ENCODE results near the gene SMAD6. TPM values are rescaled to one million over a fixed set of nuclear protein-coding genes. Genes with fewer than 3 reads are reported as not detected.
"Not testable (repeated sequence)": the region's sequence is repeated elsewhere in the genome, so short reads cannot be mapped to it uniquely, and the experiment has no call there.

The SMAD6 gene
- total and polyA plus RNA-seq, 12 donors: 1.9 to 31.9 (median 7.4) TPM

DNA sequence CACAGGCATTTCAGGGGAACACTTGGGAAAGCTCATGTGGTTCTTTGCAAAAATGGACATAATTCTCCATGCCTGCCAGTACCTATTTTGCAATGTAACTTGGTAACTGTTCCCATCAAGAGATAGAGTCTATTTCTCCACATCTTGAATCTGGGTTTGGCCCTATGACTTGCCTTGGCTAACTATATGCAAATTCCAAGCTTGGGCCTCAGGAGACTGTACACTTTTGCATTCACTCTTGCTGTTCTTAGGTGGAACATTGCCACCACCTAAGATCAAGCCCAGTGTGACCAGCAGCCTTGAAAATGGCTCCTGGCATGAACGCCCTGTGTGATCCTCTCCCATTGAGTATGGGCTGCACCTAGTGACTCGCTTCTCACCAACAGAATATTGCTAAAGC lies 19.8 kb upstream of the SMAD6 start:
- WGBS, 4 donors: 79 to 92% (median 88%) methylated on average over 2 of the region's 2 CpGs

DNA sequence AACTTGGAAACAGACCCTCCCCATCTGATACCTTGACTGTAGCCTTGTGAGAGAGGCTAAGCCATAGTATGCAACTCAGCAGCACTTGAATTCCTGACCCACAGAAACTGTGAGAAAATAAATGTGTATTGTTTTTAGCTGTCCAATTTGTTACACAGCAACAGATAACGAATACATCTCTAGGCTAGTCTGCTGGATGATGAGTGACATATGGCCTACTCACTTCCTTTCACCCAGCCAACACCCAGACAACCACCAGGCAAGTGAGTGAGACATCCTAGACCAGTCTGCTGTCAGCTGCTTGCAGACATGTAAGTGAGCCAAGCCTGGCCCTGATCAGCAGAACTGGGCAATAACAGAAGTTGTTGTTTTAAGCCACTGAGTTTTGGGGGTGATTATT lies 19.2 kb upstream of the SMAD6 start:
- DNase-seq: no peak
- Histone ChIP-seq H3K27me3 (no peaks in the 10 kb centered on the region), H3K9me3 (replicated peaks in 1 of 3) (no peaks in the 10 kb centered on the region), H3K4me3 (no peak overlapping the region), H3K36me3 (replicated peaks in 1 of 2) (no peaks in the 10 kb centered on the region), H3K27ac (no peak overlapping the region), H3K4me1 (replicated peaks in 1 of 2) (no peaks in the 10 kb centered on the region)
- intact Hi-C loops (cut with DNase I): no loop called here
- WGBS, 4 donors: 83 to 100% (median 95%) methylated on average over 1 of the region's 1 CpG; no CpG with 5 or more reads in 1 of the 4 donors
- TF ChIP-seq POLR2A (IDR thresholded peaks at IDR 0.05): no peak
- TF ChIP-seq, protein P1, sequence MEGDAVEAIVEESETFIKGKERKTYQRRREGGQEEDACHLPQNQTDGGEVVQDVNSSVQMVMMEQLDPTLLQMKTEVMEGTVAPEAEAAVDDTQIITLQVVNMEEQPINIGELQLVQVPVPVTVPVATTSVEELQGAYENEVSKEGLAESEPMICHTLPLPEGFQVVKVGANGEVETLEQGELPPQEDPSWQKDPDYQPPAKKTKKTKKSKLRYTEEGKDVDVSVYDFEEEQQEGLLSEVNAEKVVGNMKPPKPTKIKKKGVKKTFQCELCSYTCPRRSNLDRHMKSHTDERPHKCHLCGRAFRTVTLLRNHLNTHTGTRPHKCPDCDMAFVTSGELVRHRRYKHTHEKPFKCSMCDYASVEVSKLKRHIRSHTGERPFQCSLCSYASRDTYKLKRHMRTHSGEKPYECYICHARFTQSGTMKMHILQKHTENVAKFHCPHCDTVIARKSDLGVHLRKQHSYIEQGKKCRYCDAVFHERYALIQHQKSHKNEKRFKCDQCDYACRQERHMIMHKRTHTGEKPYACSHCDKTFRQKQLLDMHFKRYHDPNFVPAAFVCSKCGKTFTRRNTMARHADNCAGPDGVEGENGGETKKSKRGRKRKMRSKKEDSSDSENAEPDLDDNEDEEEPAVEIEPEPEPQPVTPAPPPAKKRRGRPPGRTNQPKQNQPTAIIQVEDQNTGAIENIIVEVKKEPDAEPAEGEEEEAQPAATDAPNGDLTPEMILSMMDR (IDR thresholded peaks at IDR 0.05): no peak

More for the DNA sequence above, 19.8 kb upstream of the SMAD6 start:
- Histone ChIP-seq H3K27ac (no peak overlapping the region), H3K4me1 (replicated peaks in 1 of 2) (no peaks in the 10 kb centered on the region), H3K4me3 (no peak overlapping the region), H3K27me3 (no peaks in the 10 kb centered on the region), H3K9me3 (replicated peaks in 1 of 3) (no peaks in the 10 kb centered on the region), H3K36me3 (replicated peaks in 1 of 2) (no peaks in the 10 kb centered on the region)
- DNase-seq: no peak
- intact Hi-C loops (cut with DNase I): no loop called here
- TF ChIP-seq, protein P1 (IDR thresholded peaks at IDR 0.05): no peak
- no peak for TF ChIP-seq POLR2A (IDR thresholded peaks at IDR 0.05)

GRCh38 chr15:66684136-66684681 lies 17.8 kb upstream of the SMAD6 start:
- TF ChIP-seq, protein P1 (IDR thresholded peaks at IDR 0.05): no peak
- TF ChIP-seq POLR2A (IDR thresholded peaks at IDR 0.05): no peak
- Histone ChIP-seq H3K9me3 (replicated peaks in 1 of 3) (no peaks in the 10 kb centered on the region), H3K4me1 (replicated peaks in 1 of 2) (no peaks in the 10 kb centered on the region), H3K36me3 (replicated peaks in 1 of 2) (no peaks in the 10 kb centered on the region), H3K27me3 (no peaks in the 10 kb centered on the region), H3K4me3 (no peak overlapping the region), H3K27ac (no peak overlapping the region)
- intact Hi-C loops (cut with DNase I): no loop called here
- no peak for DNase-seq

- Histone ChIP-seq H3K9me3 (replicated peaks in 1 of 3) (no peaks in the 10 kb centered on the region), H3K4me3 (no peak overlapping the region), H3K36me3 (replicated peaks in 1 of 2) (no peaks in the 10 kb centered on the region), H3K27me3 (no peaks in the 10 kb centered on the region), H3K4me1 (replicated peaks in 1 of 2) (no peaks in the 10 kb centered on the region), H3K27ac (no peak overlapping the region)
- 79 to 85% (median 82%) methylated on average over 5 of the region's 5 CpGs for WGBS, 4 donors
- intact Hi-C loops (cut with DNase I): no loop called here
- no peak for DNase-seq
- no peak for TF ChIP-seq POLR2A (IDR thresholded peaks at IDR 0.05)
- TF ChIP-seq, protein P1 (IDR thresholded peaks at IDR 0.05): peak in 1 of 6 experiments; percentile 18
Measured at GRCh38 chr15:66685638-66686150, 16.3 kb upstream of the SMAD6 start.

DNA sequence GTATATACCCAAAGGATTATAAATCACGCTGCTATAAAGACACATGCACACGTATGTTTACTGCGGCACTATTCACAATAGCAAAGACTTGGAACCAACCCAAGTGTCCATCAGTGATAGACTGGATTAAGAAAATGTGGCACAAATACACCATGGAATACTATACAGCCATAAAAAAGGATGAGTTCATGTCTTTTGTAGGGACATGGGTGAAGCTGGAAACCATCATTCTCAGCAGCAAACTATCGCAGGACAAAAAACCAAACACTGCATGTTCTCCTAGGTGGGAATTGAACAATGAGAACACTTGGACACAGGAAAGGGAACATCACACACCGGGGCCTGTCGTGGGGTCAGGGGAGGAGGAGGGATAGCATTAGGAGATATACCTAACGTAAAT lies 11.1 kb upstream of the SMAD6 start:
- H3K4me1 ChIP-seq (replicated peaks in 1 of 2); H3K27me3 ChIP-seq; H3K36me3 ChIP-seq (replicated peaks in 1 of 2); H3K9me3 ChIP-seq (replicated peaks in 1 of 3); intact Hi-C loops (cut with DNase I); H3K4me3 ChIP-seq; H3K27ac ChIP-seq; DNase-seq: not testable (repeated sequence)
- 78 to 91% (median 86%) methylated on average over 4 to 7 of the region's 7 CpGs for WGBS, 4 donors
